ENCODE measurements around the gene HGD. TPM values are rescaled to one million over a fixed set of nuclear protein-coding genes. Genes with fewer than 3 reads are reported as not detected.

HGD gene
- total and polyA plus RNA-seq, 9 donors = 0.04 to 2.4 (median 0.69) TPM; not detected in 1

- intact Hi-C loops (cut with DNase I) = no loop called here
- no peak for TF ChIP-seq EP300 (IDR thresholded peaks at IDR 0.05)
- TF ChIP-seq POLR2A (IDR thresholded peaks at IDR 0.05) = no peak
- TF ChIP-seq CTCF (IDR thresholded peaks at IDR 0.05) = no peak
- no peaks in the 10 kb centered on the region for H3K27me3 ChIP-seq
- H3K4me1 ChIP-seq (ENCODE audit: insufficient read depth) = no peaks in the 10 kb centered on the region
- H3K36me3 ChIP-seq = no peaks in the 10 kb centered on the region
- H3K4me3 ChIP-seq = no peak overlapping the region
- H3K9me3 ChIP-seq = no peaks in the 10 kb centered on the region
- H3K27ac ChIP-seq = no peak overlapping the region
- DNase-seq = no peak
These were observed 31.2 kb upstream of the HGD start for GRCh38 chr3:120713262-120713661.

DNA sequence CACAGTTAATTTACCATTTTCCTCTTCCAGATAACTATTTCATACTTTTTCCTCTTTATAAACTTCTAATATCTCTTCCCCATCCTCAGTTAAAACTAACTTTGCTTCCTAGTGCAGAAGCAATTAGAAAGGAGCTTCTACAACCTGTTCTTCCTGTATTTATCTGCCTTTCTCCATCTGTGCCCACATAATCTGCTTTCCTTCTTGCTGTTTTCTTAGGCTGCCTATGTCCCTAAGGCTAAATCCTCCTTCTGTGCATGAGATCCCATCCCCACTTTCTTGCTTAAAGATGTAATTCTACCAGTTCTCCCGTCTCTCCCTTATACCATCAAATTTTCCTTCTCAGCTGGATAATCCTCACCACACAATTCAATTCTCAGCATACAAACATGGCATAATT, 28.3 kb upstream of the HGD start:
- Histone ChIP-seq H3K27me3 (no peaks in the 10 kb centered on the region), H3K27ac (no peak overlapping the region), H3K4me1 (ENCODE audit: insufficient read depth) (no peaks in the 10 kb centered on the region), H3K36me3 (no peaks in the 10 kb centered on the region), H3K4me3 (no peak overlapping the region), H3K9me3 (no peaks in the 10 kb centered on the region)
- WGBS, 3 donors = 95 to 100% (median 97%) methylated on average over 1 of the region's 1 CpG
- DNase-seq = no peak
- no peak for TF ChIP-seq CTCF (IDR thresholded peaks at IDR 0.05)
- TF ChIP-seq EP300 (IDR thresholded peaks at IDR 0.05) = no peak
- no peak for TF ChIP-seq POLR2A (IDR thresholded peaks at IDR 0.05)
- intact Hi-C loops (cut with DNase I) = no loop called here

DNA sequence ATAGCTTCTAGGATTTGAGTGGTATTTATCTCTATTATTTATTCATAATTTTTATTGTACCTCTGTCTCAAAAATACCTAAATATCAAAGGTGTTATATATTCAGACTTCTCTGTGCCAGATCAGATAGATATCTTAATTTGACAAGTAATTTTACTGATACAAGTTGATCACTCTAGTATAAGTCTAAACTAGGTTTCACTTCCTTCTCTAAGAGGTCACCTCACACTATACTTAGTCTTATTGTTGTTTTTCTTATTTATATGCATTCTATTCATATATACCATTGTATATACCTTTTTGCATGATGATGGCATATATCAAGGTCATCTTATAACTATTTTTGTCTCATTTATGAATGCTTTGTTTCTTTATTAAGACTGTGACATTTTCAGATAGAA, 26.4 kb upstream of the HGD start:
- no peaks in the 10 kb centered on the region for H3K4me1 ChIP-seq (ENCODE audit: insufficient read depth)
- TF ChIP-seq CTCF (IDR thresholded peaks at IDR 0.05) (no peak), POLR2A (IDR thresholded peaks at IDR 0.05) (no peak), EP300 (IDR thresholded peaks at IDR 0.05) (no peak)
- H3K9me3 ChIP-seq = no peaks in the 10 kb centered on the region
- intact Hi-C loops (cut with DNase I) = no loop called here
- H3K36me3 ChIP-seq = no peaks in the 10 kb centered on the region
- H3K27ac ChIP-seq = no peak overlapping the region
- no peaks in the 10 kb centered on the region for H3K27me3 ChIP-seq
- H3K4me3 ChIP-seq = no peak overlapping the region
- DNase-seq = no peak

- intact Hi-C loops (cut with DNase I) = no loop called here
- H3K9me3 ChIP-seq = peaks cover 0 to 4% of the 10 kb centered on the region in 2 donors
- H3K27ac ChIP-seq = no peak overlapping the region
- no peaks in the 10 kb centered on the region for H3K4me1 ChIP-seq (ENCODE audit: insufficient read depth)
- H3K36me3 ChIP-seq = no peaks in the 10 kb centered on the region
- TF ChIP-seq CTCF (IDR thresholded peaks at IDR 0.05) (no peak), POLR2A (IDR thresholded peaks at IDR 0.05) (no peak), EP300 (IDR thresholded peaks at IDR 0.05) (no peak)
- H3K27me3 ChIP-seq = no peaks in the 10 kb centered on the region
- H3K4me3 ChIP-seq = no peak overlapping the region
- no peak for DNase-seq
These were observed 24.9 kb upstream of the HGD start for GRCh38 chr3:120706950-120707349.
